Panc1 (cell line): ENCODE measurements around the gene PAPSS2.

Experiments used
- POLR2AphosphoS5 ChIP-seq: IDR thresholded peaks from 2 replicates; pipeline ENCODE4 v1.6.1; 2012; ENCODE audit warnings: mild to moderate bottlenecking, low read depth, low read length, moderate library complexity
- SIN3A ChIP-seq: IDR thresholded peaks from 2 replicates; pipeline ENCODE4 v1.6.1; 2012; ENCODE audit warnings: low read depth, mild to moderate bottlenecking, low read length, moderate library complexity, borderline replicate concordance; ENCODE audit not compliant: insufficient read depth
- TCF7L2 ChIP-seq: IDR thresholded peaks from 2 replicates; pipeline ENCODE4 v1.6.1; 2011; ENCODE audit warnings: mild to moderate bottlenecking, low read depth, low read length, inconsistent platforms
- TF ChIP-seq, protein P1 (sequence below): fragments of 450-650 bp; IDR thresholded peaks from 2 replicates; pipeline ENCODE4 v1.5.1; 2017; ENCODE audit warnings: mild to moderate bottlenecking
- TF ChIP-seq, protein P2 (sequence below), 2 experiments: IDR thresholded peaks; 2 replicates each; pipeline ENCODE4 v1.6.1; 2011 to 2012; ENCODE audit warnings: low read depth in 2 of 2, control low read depth in 1 of 2, low read length in 1 of 2, mild to moderate bottlenecking in 1 of 2, moderate library complexity in 1 of 2; ENCODE audit not compliant: insufficient read depth in 1 of 2

DNA sequence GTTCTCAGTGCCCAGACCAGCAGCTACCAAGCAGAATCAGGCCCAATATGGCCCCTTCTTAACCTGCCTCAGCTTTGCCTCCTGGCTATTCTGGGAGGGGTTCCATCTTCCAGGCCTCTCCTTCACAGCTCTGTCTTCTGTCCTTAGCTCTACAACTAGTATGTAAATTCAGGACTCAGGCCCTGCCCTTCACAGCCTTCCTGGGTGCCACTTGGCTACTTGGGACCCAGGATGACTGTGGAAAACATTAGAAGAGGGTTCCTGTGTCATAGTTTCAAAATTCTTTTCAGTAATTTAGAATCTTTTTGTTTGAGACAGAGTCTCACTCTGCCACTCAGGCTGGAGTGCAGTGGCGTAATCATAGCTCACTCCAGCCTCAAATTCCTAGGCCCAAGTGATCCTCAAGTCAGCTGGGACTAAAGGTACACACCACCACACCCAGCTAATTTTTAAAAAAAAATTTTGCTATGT, 33.2 kb upstream of the PAPSS2 start:
- TF ChIP-seq, protein P1, sequence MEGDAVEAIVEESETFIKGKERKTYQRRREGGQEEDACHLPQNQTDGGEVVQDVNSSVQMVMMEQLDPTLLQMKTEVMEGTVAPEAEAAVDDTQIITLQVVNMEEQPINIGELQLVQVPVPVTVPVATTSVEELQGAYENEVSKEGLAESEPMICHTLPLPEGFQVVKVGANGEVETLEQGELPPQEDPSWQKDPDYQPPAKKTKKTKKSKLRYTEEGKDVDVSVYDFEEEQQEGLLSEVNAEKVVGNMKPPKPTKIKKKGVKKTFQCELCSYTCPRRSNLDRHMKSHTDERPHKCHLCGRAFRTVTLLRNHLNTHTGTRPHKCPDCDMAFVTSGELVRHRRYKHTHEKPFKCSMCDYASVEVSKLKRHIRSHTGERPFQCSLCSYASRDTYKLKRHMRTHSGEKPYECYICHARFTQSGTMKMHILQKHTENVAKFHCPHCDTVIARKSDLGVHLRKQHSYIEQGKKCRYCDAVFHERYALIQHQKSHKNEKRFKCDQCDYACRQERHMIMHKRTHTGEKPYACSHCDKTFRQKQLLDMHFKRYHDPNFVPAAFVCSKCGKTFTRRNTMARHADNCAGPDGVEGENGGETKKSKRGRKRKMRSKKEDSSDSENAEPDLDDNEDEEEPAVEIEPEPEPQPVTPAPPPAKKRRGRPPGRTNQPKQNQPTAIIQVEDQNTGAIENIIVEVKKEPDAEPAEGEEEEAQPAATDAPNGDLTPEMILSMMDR: no peak
- TF ChIP-seq POLR2AphosphoS5: no peak
- TF ChIP-seq TCF7L2: no peak
- TF ChIP-seq SIN3A: no peak
- TF ChIP-seq, protein P2, sequence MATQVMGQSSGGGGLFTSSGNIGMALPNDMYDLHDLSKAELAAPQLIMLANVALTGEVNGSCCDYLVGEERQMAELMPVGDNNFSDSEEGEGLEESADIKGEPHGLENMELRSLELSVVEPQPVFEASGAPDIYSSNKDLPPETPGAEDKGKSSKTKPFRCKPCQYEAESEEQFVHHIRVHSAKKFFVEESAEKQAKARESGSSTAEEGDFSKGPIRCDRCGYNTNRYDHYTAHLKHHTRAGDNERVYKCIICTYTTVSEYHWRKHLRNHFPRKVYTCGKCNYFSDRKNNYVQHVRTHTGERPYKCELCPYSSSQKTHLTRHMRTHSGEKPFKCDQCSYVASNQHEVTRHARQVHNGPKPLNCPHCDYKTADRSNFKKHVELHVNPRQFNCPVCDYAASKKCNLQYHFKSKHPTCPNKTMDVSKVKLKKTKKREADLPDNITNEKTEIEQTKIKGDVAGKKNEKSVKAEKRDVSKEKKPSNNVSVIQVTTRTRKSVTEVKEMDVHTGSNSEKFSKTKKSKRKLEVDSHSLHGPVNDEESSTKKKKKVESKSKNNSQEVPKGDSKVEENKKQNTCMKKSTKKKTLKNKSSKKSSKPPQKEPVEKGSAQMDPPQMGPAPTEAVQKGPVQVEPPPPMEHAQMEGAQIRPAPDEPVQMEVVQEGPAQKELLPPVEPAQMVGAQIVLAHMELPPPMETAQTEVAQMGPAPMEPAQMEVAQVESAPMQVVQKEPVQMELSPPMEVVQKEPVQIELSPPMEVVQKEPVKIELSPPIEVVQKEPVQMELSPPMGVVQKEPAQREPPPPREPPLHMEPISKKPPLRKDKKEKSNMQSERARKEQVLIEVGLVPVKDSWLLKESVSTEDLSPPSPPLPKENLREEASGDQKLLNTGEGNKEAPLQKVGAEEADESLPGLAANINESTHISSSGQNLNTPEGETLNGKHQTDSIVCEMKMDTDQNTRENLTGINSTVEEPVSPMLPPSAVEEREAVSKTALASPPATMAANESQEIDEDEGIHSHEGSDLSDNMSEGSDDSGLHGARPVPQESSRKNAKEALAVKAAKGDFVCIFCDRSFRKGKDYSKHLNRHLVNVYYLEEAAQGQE (IDR thresholded peaks at IDR 0.05; ENCODE audit: insufficient read depth in 1 of 2, low read depth in 2 of 2, low read length in 1 of 2): no peak
